Osteocyte (in vitro differentiated cells): ENCODE data around the gene SEMA4A. TPM values are rescaled to one million over a fixed set of nuclear protein-coding genes. Genes with fewer than 3 reads are reported as not detected.
A peak's percentile ranks its signal among the peaks of the same experiment; 100 is the strongest.

ENCODE experiments used
- DNase-seq: peaks from one replicate; pipeline ENCODE4 v3.0.0; 2021; ENCODE audit warnings: mixed read lengths; ENCODE audit not compliant: unreplicated experiment; ENCODE audit errors: extremely low spot score
- H3K27ac Mint-ChIP-seq: one replicate; pipeline ENCODE4 v1.8.0; 2021; ENCODE audit warnings: mild to moderate bottlenecking, mixed read lengths; ENCODE audit not compliant: unreplicated experiment
- H3K27me3 Mint-ChIP-seq: one replicate; pipeline ENCODE4 v1.8.0; 2021; ENCODE audit warnings: mixed read lengths; ENCODE audit not compliant: unreplicated experiment
- H3K36me3 Mint-ChIP-seq: one replicate; pipeline ENCODE4 v1.8.0; 2021; ENCODE audit warnings: mixed read lengths; ENCODE audit not compliant: unreplicated experiment
- H3K4me1 Mint-ChIP-seq: one replicate; pipeline ENCODE4 v1.8.0; 2021; ENCODE audit warnings: mixed read lengths; ENCODE audit not compliant: unreplicated experiment
- H3K4me3 Mint-ChIP-seq: one replicate; pipeline ENCODE4 v1.8.0; 2021; ENCODE audit warnings: mild to moderate bottlenecking, moderate library complexity, mixed read lengths; ENCODE audit not compliant: unreplicated experiment
- H3K9me3 Mint-ChIP-seq: one replicate; pipeline ENCODE4 v1.8.0; 2021; ENCODE audit warnings: mixed read lengths; ENCODE audit not compliant: unreplicated experiment
- CTCF ChIP-seq: fragments of 200-600 bp; sonication (generic); IDR thresholded peaks from 2 replicates; pipeline ENCODE4 v1.5.0; 2021; ENCODE audit warnings: antibody characterized with exemption, mild to moderate bottlenecking, moderate library complexity
- total RNA-seq: library from RNA; stranded (reverse); gene quantifications from 2 replicates; pipeline ENCODE4 v1.2.1, GENCODE V29; 2021

Gene SEMA4A
- total RNA-seq, 1 donor from 2014 or later, result 1.8 TPM

GRCh38 chr1:156108057-156108456 is 45.3 kb upstream of the SEMA4A start:
- DNase-seq, result no peak
- Mint-ChIP-seq H3K4me3 (no peak overlapping the region), H3K27ac (peak overlapping the region; percentile 99), H3K27me3 (no peaks in the 10 kb centered on the region), H3K4me1 (peaks cover 73% of the 10 kb centered on the region), H3K36me3 (no peaks in the 10 kb centered on the region), H3K9me3 (no peaks in the 10 kb centered on the region)
- TF ChIP-seq CTCF, result no peak

- H3K9me3 Mint-ChIP-seq, result no peaks in the 10 kb centered on the region
- no peak for TF ChIP-seq CTCF
- H3K27ac Mint-ChIP-seq, result peak overlapping the region; percentile 99
- no peaks in the 10 kb centered on the region for H3K36me3 Mint-ChIP-seq
- peaks cover 73% of the 10 kb centered on the region for H3K4me1 Mint-ChIP-seq
- no peak for DNase-seq
- H3K27me3 Mint-ChIP-seq, result no peaks in the 10 kb centered on the region
- no peak overlapping the region for H3K4me3 Mint-ChIP-seq
These were observed 44.6 kb upstream of the SEMA4A start for GRCh38 chr1:156108664-156109241.

DNA sequence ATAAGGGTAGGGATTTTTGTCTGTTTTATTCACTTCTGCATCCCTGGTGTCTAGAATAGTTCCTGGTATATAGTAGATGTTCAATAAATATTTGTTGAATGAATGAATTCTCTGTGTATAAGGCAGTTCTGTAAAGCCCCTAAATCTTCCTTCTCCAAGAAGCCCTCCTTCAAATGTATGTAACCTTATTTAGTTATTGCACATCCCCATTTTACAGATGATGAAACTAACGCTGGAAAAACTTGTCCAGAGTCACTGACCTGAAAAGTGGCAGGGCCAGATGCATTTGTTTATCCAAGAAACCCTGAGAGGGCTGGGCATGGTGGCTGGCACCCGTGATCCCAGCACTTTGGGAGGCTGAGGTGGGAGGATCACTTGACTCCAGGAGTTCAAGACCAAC is 43.1 kb upstream of the SEMA4A start:
- no peaks in the 10 kb centered on the region for H3K9me3 Mint-ChIP-seq
- no peaks in the 10 kb centered on the region for H3K27me3 Mint-ChIP-seq
- no peaks in the 10 kb centered on the region for H3K36me3 Mint-ChIP-seq
- no peak overlapping the region for H3K27ac Mint-ChIP-seq
- no peak for TF ChIP-seq CTCF
- DNase-seq, result no peak
- H3K4me3 Mint-ChIP-seq, result no peak overlapping the region
- peaks cover 64% of the 10 kb centered on the region for H3K4me1 Mint-ChIP-seq

DNA sequence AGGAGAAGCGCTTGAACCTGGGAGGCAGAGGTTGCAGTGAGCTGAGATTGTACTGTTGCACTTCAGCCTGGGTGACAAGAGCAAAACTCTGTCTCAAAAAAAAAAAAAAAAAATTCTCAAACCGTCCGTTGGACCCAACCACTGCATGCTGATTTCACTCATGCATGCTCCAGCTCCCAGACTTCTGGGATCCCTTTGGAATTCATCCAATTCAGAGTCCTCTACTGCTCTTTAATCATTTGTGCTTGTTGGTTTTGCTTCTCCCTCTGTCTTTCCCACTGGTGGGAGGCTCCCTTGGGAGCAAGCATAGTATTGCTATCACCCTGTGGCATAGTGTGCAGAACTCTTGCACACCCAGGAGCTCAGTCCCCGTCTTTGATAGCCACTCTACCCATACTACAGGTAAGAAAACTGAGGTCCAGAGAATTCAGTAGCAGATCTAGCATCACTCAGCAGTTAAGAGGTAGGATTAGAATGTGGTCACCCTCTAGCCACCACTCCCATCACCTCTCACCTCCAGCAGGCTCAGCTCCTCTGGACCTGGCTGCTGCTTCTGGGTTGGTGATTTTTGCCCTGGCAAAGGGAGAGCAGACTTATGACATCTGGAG is 41.9 kb upstream of the SEMA4A start:
- DNase-seq, result no peak
- no peaks in the 10 kb centered on the region for H3K9me3 Mint-ChIP-seq
- H3K27ac Mint-ChIP-seq, result peak overlapping the region; percentile 50
- no peak overlapping the region for H3K4me3 Mint-ChIP-seq
- TF ChIP-seq CTCF, result no peak
- no peaks in the 10 kb centered on the region for H3K27me3 Mint-ChIP-seq
- H3K4me1 Mint-ChIP-seq, result peaks cover 52% of the 10 kb centered on the region
- H3K36me3 Mint-ChIP-seq, result peaks cover 2% of the 10 kb centered on the region

GRCh38 chr1:156112276-156113137 is 40.9 kb upstream of the SEMA4A start:
- Mint-ChIP-seq H3K27ac (peak overlapping the region; percentile 99), H3K4me3 (no peak overlapping the region), H3K36me3 (peaks cover 2% of the 10 kb centered on the region), H3K4me1 (peaks cover 48% of the 10 kb centered on the region), H3K27me3 (no peaks in the 10 kb centered on the region), H3K9me3 (no peaks in the 10 kb centered on the region)
- no peak for DNase-seq
- no peak for TF ChIP-seq CTCF
